Endothelial cell of coronary artery (primary cell): ENCODE results near the gene ZIC3. TPM values are rescaled to one million over a fixed set of nuclear protein-coding genes. Genes with fewer than 3 reads are reported as not detected.

ENCODE experiments used
- total RNA-seq: library from RNA; depleted of rRNA; stranded (reverse); fragments of >200 nt; gene quantifications from 2 replicates; pipeline ENCODE4 v1.2.3, GENCODE V29; 2014

ZIC3 gene
- not detected in 2 replicates for total RNA-seq

GRCh38 chrX:137565921-137566745 is at the start of gene ZIC3:
Gene ZIC3, plus strand, starts transcription at chrX:137566127. Its CDS starts 565 bp downstream, at chrX:137566692.

